Hepatocyte (in vitro differentiated cells): ENCODE measurements around the gene NCBP3.

ENCODE experiments used
- CTCF ChIP-seq: fragments of 200-600 bp; sonication (generic); IDR thresholded peaks from 2 replicates; pipeline ENCODE4 v1.5.1; 2016; ENCODE audit warnings: antibody characterized with exemption, mild to moderate bottlenecking; ENCODE audit not compliant: poor library complexity
- EZH2 ChIP-seq: fragments of 200-600 bp; sonication (generic); IDR thresholded peaks from 2 replicates; pipeline ENCODE4 v1.6.1; 2016; ENCODE audit warnings: antibody characterized with exemption, mild to moderate bottlenecking, borderline replicate concordance
- EZH2phosphoT487 ChIP-seq: fragments of 200-600 bp; sonication (generic); IDR thresholded peaks from one replicate; pipeline ENCODE4 v1.6.1; 2018; ENCODE audit warnings: antibody characterized with exemption, mild to moderate bottlenecking, low read depth, moderate library complexity; ENCODE audit not compliant: unreplicated experiment, severe bottlenecking

DNA sequence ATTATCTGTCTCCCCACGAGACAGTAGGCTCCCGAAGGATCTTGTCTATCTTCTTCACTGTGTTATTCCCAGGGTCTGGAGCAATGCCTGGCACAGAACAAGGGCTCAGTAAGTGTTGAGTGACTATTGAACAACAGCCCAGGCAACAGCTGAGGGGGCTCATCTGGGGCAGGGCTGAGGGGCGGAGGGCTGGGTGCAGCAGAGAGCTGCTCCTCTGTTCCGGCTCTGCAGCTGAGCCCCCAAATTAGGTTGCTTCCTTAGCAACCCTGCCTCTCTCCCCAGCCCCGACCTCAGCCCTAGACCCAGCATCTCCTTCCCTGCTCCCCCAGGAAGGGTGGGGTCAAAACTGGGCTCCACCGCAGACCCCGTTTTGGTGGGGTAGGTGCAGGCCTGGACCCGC is 77.3 kb downstream of the NCBP3 start:
- TF ChIP-seq CTCF (no peak), EZH2 (no peak), EZH2phosphoT487 (no peak)
